ENCODE measurements around the gene COLGALT1. TPM values are rescaled to one million over a fixed set of nuclear protein-coding genes. Genes with fewer than 3 reads are reported as not detected.

Gene COLGALT1
- total RNA-seq, 1 donor from 2014 or later = 140 TPM

DNA sequence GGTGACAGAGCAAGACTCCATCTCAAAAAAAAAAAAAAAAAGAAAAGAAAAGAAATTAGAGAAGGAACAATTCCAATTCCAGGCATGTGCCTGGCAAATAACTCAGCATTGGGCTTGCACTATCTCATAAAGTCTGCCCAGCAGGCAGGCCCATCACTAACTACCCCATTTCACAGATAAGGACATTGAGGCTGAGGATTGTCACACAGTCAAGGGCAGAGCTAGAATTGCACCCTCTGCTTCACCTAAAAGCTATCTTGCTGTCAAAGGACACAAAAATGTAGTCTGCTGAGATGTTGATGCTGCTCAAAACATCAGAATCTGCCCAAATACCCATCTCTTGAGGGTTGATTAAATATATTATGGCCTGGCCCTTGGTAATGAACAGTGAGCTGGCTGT lies 20.7 kb upstream of the COLGALT1 start:
- H3K4me1 Mint-ChIP-seq (ENCODE audit: low read depth) = peaks cover 10% of the 10 kb centered on the region

DNA sequence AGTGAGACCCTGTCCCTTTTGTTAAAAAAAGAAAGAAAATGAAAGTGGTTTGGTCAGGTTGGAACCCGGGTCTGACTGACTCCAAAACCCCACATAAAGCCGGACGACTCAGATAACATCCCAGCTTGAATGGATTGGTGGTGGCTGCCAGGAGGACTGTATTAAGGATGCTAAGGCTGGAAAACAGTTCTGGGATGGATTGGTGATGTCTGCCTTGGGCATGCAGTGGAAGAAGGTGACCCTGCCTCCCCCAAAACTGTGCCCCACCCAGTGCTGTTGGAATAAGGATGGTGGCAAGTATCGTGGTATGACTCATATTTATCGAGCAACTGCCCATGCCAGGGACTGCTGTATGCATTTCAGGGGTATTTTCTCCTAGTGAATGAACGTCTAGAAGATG lies 18.5 kb upstream of the COLGALT1 start:
- H3K27ac Mint-ChIP-seq (ENCODE audit: unreplicated experiment) = no peak overlapping the region
- no peak overlapping the region for H3K4me3 Mint-ChIP-seq (ENCODE audit: unreplicated experiment)
- H3K9me3 Mint-ChIP-seq (ENCODE audit: low read depth) = no peaks in the 10 kb centered on the region
- H3K36me3 Mint-ChIP-seq (ENCODE audit: low read depth) = no peaks in the 10 kb centered on the region
- no peak for DNase-seq (ENCODE audit: low spot score)
- TF ChIP-seq, protein P1, sequence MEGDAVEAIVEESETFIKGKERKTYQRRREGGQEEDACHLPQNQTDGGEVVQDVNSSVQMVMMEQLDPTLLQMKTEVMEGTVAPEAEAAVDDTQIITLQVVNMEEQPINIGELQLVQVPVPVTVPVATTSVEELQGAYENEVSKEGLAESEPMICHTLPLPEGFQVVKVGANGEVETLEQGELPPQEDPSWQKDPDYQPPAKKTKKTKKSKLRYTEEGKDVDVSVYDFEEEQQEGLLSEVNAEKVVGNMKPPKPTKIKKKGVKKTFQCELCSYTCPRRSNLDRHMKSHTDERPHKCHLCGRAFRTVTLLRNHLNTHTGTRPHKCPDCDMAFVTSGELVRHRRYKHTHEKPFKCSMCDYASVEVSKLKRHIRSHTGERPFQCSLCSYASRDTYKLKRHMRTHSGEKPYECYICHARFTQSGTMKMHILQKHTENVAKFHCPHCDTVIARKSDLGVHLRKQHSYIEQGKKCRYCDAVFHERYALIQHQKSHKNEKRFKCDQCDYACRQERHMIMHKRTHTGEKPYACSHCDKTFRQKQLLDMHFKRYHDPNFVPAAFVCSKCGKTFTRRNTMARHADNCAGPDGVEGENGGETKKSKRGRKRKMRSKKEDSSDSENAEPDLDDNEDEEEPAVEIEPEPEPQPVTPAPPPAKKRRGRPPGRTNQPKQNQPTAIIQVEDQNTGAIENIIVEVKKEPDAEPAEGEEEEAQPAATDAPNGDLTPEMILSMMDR (IDR thresholded peaks at IDR 0.05) = no peak
- H3K27me3 Mint-ChIP-seq (ENCODE audit: low read depth) = peaks cover 2% of the 10 kb centered on the region
- H3K4me1 Mint-ChIP-seq (ENCODE audit: low read depth) = peaks cover 10% of the 10 kb centered on the region

More for the DNA sequence above, 20.7 kb upstream of the COLGALT1 start:
- TF ChIP-seq, protein P1 (IDR thresholded peaks at IDR 0.05) = no peak
- no peak overlapping the region for H3K4me3 Mint-ChIP-seq (ENCODE audit: unreplicated experiment)
- H3K9me3 Mint-ChIP-seq (ENCODE audit: low read depth) = no peaks in the 10 kb centered on the region
- no peaks in the 10 kb centered on the region for H3K36me3 Mint-ChIP-seq (ENCODE audit: low read depth)
- no peak for DNase-seq (ENCODE audit: low spot score)
- H3K27ac Mint-ChIP-seq (ENCODE audit: unreplicated experiment) = no peak overlapping the region
- H3K27me3 Mint-ChIP-seq (ENCODE audit: low read depth) = peaks cover 2% of the 10 kb centered on the region

DNA sequence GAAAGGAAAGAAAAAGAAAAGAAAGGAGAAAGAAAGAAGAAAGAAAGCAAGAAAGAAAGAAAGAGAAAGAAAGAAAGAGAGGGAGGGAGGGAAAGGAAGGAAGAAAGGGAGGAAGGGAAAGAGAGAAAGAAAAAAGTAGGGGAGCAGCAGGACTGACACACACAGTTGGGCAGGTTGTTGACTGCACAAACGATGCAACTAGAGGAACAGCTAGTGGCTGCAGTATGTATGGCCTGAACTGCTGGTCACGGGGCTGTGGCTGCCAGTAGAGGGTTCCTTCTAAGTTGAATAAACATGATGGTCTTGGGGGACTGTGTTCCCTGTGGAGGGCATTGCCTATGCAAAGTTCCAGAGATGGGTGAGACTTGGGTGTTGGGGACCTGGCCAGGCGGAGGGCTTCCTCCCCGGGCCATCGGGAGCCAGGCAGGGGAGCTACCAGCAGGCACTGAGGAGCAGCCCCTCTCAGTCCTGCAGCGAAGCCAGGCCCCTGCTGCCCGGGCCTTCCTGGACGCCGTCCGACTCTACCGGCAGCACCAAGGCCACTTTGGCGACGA lies 16.7 kb upstream of the COLGALT1 start:
- H3K4me3 Mint-ChIP-seq (ENCODE audit: unreplicated experiment) = peak overlapping the region; percentile 49
- TF ChIP-seq, protein P1 (IDR thresholded peaks at IDR 0.05) = no peak

DNA sequence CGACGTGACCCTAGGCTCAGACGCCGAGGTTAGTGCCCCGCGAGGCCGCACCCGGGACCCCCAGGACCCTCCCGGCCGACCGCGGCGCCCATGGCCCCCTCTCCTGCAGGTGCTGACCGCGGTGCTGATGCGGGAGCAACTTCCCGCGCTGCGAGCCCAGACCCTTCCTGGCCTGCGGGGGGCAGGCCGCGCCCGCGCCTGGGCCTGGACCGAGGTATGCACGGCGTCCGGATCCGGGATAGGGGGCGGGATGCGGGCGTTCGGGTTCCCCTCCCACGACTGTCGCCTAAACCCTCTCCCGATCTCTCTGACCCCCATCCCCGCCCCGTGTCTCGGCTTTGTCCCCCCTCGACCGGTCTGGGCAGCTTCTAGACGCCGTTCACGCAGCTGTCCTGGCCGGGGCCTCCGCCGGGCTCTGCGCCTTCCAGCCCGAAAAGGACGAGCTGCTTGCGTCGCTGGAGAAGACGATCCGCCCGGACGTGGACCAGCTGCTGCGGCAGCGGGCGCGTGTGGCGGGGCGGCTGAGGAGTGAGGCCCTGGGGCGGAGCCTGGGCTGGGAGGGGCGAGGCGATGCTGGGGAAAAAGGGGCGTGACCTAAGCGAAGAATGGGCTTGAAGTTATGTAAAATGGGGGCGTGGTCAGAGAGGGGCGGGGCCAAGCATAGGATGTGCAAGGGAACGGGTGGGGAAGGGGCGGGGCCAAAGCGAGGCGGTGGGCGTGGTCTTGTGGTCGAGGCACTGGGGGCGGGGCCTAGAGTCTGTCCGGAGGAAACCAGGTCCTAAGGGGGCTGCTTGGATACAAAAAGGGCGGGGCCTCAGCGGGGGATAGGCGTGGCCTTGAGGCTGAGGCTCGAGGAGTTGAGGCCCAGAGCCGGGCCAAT lies 16.0 kb upstream of the COLGALT1 start:
- Mint-ChIP-seq H3K36me3 (ENCODE audit: low read depth) (no peaks in the 10 kb centered on the region), H3K27ac (ENCODE audit: unreplicated experiment) (peak overlapping the region; percentile 22), H3K9me3 (ENCODE audit: low read depth) (no peaks in the 10 kb centered on the region), H3K4me3 (ENCODE audit: unreplicated experiment) (peak overlapping the region; percentile 75), H3K27me3 (ENCODE audit: low read depth) (peaks cover 2% of the 10 kb centered on the region), H3K4me1 (ENCODE audit: low read depth) (peaks cover 10% of the 10 kb centered on the region)
- TF ChIP-seq, protein P1 (IDR thresholded peaks at IDR 0.05) = peak; percentile 75
- DNase-seq (ENCODE audit: low spot score) = peak; percentile 93

More for the DNA sequence above, 16.7 kb upstream of the COLGALT1 start:
- H3K27me3 Mint-ChIP-seq (ENCODE audit: low read depth) = peaks cover 2% of the 10 kb centered on the region
- H3K4me1 Mint-ChIP-seq (ENCODE audit: low read depth) = peaks cover 10% of the 10 kb centered on the region
- no peak overlapping the region for H3K27ac Mint-ChIP-seq (ENCODE audit: unreplicated experiment)
- no peak for DNase-seq (ENCODE audit: low spot score)
- no peaks in the 10 kb centered on the region for H3K9me3 Mint-ChIP-seq (ENCODE audit: low read depth)
- no peaks in the 10 kb centered on the region for H3K36me3 Mint-ChIP-seq (ENCODE audit: low read depth)

DNA sequence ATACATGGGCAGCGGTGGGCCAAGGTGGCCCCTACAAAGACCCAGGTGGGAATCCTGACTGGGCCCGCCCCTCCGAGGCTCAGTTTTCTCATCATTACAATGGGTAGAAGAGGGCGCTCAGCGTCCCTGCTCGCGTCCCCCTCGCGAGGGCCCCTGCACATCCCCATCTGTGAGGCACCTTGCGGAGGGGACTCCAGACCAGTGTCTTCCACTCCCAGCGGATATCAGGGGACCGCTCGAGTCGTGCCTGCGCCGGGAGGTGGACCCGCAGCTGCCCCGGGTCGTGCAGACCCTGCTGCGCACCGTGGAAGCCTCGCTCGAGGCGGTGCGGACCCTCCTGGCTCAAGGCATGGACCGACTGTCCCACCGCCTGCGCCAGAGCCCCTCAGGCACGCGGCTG lies 15.3 kb upstream of the COLGALT1 start:
- DNase-seq (ENCODE audit: low spot score) = no peak
- H3K27ac Mint-ChIP-seq (ENCODE audit: unreplicated experiment) = no peak overlapping the region
- no peaks in the 10 kb centered on the region for H3K9me3 Mint-ChIP-seq (ENCODE audit: low read depth)
- H3K27me3 Mint-ChIP-seq (ENCODE audit: low read depth) = peaks cover 2% of the 10 kb centered on the region
- H3K4me3 Mint-ChIP-seq (ENCODE audit: unreplicated experiment) = no peak overlapping the region
- TF ChIP-seq, protein P1 (IDR thresholded peaks at IDR 0.05) = no peak
- H3K36me3 Mint-ChIP-seq (ENCODE audit: low read depth) = no peaks in the 10 kb centered on the region
- peaks cover 10% of the 10 kb centered on the region for H3K4me1 Mint-ChIP-seq (ENCODE audit: low read depth)

Measured in chondrocyte (in vitro differentiated cells).